Measurements from ENCODE around the gene ASIP.

DNA sequence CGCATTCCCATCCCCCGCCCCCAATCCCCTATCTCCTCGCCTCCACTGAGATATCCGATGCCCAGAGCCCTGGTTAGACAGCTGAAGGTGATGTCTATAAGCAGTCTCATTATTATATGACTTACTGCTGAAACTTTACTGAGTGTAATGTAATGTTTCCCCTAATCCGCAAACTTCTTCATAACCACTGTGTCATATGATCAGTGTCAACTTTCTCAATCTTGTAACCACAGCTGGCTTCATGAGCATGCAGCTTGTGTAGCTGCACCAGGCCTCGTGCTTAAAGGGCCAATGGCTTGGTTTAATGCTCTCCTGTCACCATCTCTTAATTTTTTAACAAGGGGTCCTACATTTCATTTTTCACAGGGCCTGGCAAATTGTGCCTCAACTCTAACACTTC is 8.1 kb downstream of the ASIP start:
- TF ChIP-seq, protein P1, sequence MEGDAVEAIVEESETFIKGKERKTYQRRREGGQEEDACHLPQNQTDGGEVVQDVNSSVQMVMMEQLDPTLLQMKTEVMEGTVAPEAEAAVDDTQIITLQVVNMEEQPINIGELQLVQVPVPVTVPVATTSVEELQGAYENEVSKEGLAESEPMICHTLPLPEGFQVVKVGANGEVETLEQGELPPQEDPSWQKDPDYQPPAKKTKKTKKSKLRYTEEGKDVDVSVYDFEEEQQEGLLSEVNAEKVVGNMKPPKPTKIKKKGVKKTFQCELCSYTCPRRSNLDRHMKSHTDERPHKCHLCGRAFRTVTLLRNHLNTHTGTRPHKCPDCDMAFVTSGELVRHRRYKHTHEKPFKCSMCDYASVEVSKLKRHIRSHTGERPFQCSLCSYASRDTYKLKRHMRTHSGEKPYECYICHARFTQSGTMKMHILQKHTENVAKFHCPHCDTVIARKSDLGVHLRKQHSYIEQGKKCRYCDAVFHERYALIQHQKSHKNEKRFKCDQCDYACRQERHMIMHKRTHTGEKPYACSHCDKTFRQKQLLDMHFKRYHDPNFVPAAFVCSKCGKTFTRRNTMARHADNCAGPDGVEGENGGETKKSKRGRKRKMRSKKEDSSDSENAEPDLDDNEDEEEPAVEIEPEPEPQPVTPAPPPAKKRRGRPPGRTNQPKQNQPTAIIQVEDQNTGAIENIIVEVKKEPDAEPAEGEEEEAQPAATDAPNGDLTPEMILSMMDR (optimal IDR thresholded peaks at IDR 0.05 in 1 of 3, IDR thresholded peaks at IDR 0.05 in 1 of 3, conservative IDR thresholded peaks at IDR 0.05 in 1 of 3; ENCODE audit: extremely low read depth in 1 of 3, insufficient read depth in 2 of 3, low read length in 3 of 3) = no peak
- TF ChIP-seq EZH2 (IDR thresholded peaks at IDR 0.05; ENCODE audit: low read length) = no peak

Measured in keratinocyte (primary cell).